OCI-LY1 (cell line): Measurements from ENCODE around the gene CEACAM16.
"Not testable (repeated sequence)": the region's sequence is repeated elsewhere in the genome, so short reads cannot be mapped to it uniquely, and the experiment has no call there.

ENCODE experiments used
- H2AFZ ChIP-seq: fragments of 200-600 bp; sonication (generic), shearing (Covaris generic); 2 replicates; pipeline ENCODE4 v1.6.0; 2014; ENCODE audit warnings: antibody characterized with exemption, mild to moderate bottlenecking, low read length
- H3F3A ChIP-seq: fragments of 200-600 bp; sonication (generic), shearing (Covaris generic); 2 replicates; pipeline ENCODE4 v1.6.0; 2014; ENCODE audit warnings: mild to moderate bottlenecking, antibody characterized with exemption, low read length, moderate library complexity; ENCODE audit not compliant: insufficient read depth
- H3K27ac ChIP-seq: fragments of 200-600 bp; sonication (generic); 2 replicates; pipeline ENCODE4 v1.5.1; 2014; ENCODE audit warnings: low read length, mixed run types, mild to moderate bottlenecking, low read depth; ENCODE audit not compliant: poor library complexity, severe bottlenecking
- H3K27me3 ChIP-seq: fragments of 200-600 bp; sonication (generic); 2 replicates; pipeline ENCODE4 v1.6.0; 2014; ENCODE audit warnings: antibody characterized with exemption, mild to moderate bottlenecking, low read length, moderate library complexity; ENCODE audit not compliant: insufficient read depth
- H3K36me3 ChIP-seq: fragments of 200-600 bp; sonication (generic); 2 replicates; pipeline ENCODE4 v1.6.1; 2014; ENCODE audit warnings: mild to moderate bottlenecking, antibody characterized with exemption, low read length, moderate library complexity, mixed read lengths; ENCODE audit not compliant: insufficient read depth
- H3K4me1 ChIP-seq: fragments of 200-600 bp; sonication (generic); 2 replicates; pipeline ENCODE4 v1.5.1; 2014; ENCODE audit warnings: mild to moderate bottlenecking, low read length, moderate library complexity; ENCODE audit not compliant: insufficient read depth, severe bottlenecking
- H3K4me2 ChIP-seq: fragments of 200-600 bp; sonication (generic), shearing (Covaris generic); 2 replicates; pipeline ENCODE4 v1.6.1; 2014; ENCODE audit warnings: low read length
- H3K4me3 ChIP-seq: fragments of 200-600 bp; sonication (generic); 2 replicates; pipeline ENCODE4 v1.5.1; 2014; ENCODE audit warnings: low read length, low read depth, mild to moderate bottlenecking, mixed read lengths; ENCODE audit not compliant: poor library complexity, severe bottlenecking
- H3K79me2 ChIP-seq: fragments of 200-600 bp; shearing (Covaris generic); 2 replicates; pipeline ENCODE4 v1.6.1; 2016; ENCODE audit warnings: mixed run types, low read length, mixed read lengths; ENCODE audit not compliant: insufficient read depth
- H3K9ac ChIP-seq: fragments of 200-600 bp; sonication (generic), shearing (Covaris generic); 2 replicates; pipeline ENCODE4 v1.6.1; 2014; ENCODE audit warnings: mild to moderate bottlenecking, low read length, mixed read lengths
- H3K9me2 ChIP-seq: fragments of 200-600 bp; sonication (generic), shearing (Covaris generic); 2 replicates; pipeline ENCODE4 v1.6.1; 2014; ENCODE audit warnings: low read depth, mild to moderate bottlenecking, low read length, mixed read lengths
- H3K9me3 ChIP-seq: fragments of 200-600 bp; shearing (Covaris generic); 2 replicates; pipeline ENCODE4 v1.6.1; 2014; ENCODE audit warnings: low read length, mixed read lengths
- H4K20me1 ChIP-seq: fragments of 200-600 bp; sonication (generic), shearing (Covaris generic); 2 replicates; pipeline ENCODE4 v1.6.0; 2016; ENCODE audit warnings: mild to moderate bottlenecking, low read length; ENCODE audit not compliant: insufficient read depth
- CTCF ChIP-seq: fragments of 200-600 bp; sonication (generic), shearing (Covaris generic); IDR thresholded peaks from 2 replicates; pipeline ENCODE4 v1.5.1; 2017; ENCODE audit warnings: mild to moderate bottlenecking, antibody characterized with exemption, low read length, moderate library complexity, mixed read lengths
- EZH2 ChIP-seq: fragments of 200-600 bp; sonication (generic), shearing (Covaris generic); IDR thresholded peaks from 2 replicates; pipeline ENCODE4 v1.8.0; 2017; ENCODE audit warnings: borderline replicate concordance, mixed run types, mild to moderate bottlenecking, antibody characterized with exemption, low read length, moderate library complexity, mixed read lengths

Gene CEACAM16

GRCh38 chr19:44708940-44709339 lies 10.0 kb downstream of the CEACAM16 start:
- no peak overlapping the region for H3K27ac ChIP-seq
- no peaks in the 10 kb centered on the region for H3K36me3 ChIP-seq
- no peak overlapping the region for H3K4me3 ChIP-seq
- H2AFZ ChIP-seq = no peak overlapping the region
- no peaks in the 10 kb centered on the region for H3K4me1 ChIP-seq
- no peaks in the 10 kb centered on the region for H3K9me3 ChIP-seq
- no peak overlapping the region for H3K4me2 ChIP-seq
- TF ChIP-seq EZH2 (no peak), CTCF (no peak)
- no peaks in the 10 kb centered on the region for H3K27me3 ChIP-seq
- H3K9ac ChIP-seq = no peak overlapping the region
- H3K9me2 ChIP-seq = no peaks in the 10 kb centered on the region
- no peaks in the 10 kb centered on the region for H3K79me2 ChIP-seq
- no peaks in the 10 kb centered on the region for H4K20me1 ChIP-seq
- H3F3A ChIP-seq = no peaks in the 10 kb centered on the region

- not testable (repeated sequence) for H3K27ac ChIP-seq, H3K4me1 ChIP-seq, H3K4me2 ChIP-seq
Measured at GRCh38 chr19:44709434-44710266, 10.7 kb downstream of the CEACAM16 start.

GRCh38 chr19:44710483-44710882 lies 11.5 kb downstream of the CEACAM16 start:
- H3K9ac ChIP-seq = no peak overlapping the region
- H3K4me1 ChIP-seq = no peaks in the 10 kb centered on the region
- H3K36me3 ChIP-seq = no peaks in the 10 kb centered on the region; the same call in 1 of the 2 replicates
- no peaks in the 10 kb centered on the region for H3F3A ChIP-seq
- no peak for TF ChIP-seq CTCF
- TF ChIP-seq EZH2 = no peak
- H3K27ac ChIP-seq = no peak overlapping the region
- no peaks in the 10 kb centered on the region for H3K9me2 ChIP-seq
- H3K4me3 ChIP-seq = no peak overlapping the region
- peaks cover 6% of the 10 kb centered on the region for H3K9me3 ChIP-seq
- H4K20me1 ChIP-seq = no peaks in the 10 kb centered on the region
- no peak overlapping the region for H3K4me2 ChIP-seq
- no peaks in the 10 kb centered on the region for H3K79me2 ChIP-seq
- H2AFZ ChIP-seq = no peak overlapping the region
- H3K27me3 ChIP-seq = peaks cover 6% of the 10 kb centered on the region; the same call in 1 of the 2 replicates

More at GRCh38 chr19:44709434-44710266, 10.7 kb downstream of the CEACAM16 start:
- not testable (repeated sequence) for H3K36me3 ChIP-seq, H3K9ac ChIP-seq, H3F3A ChIP-seq, H3K27me3 ChIP-seq, H3K79me2 ChIP-seq, H3K4me3 ChIP-seq, H3K9me2 ChIP-seq, H3K9me3 ChIP-seq, H2AFZ ChIP-seq, H4K20me1 ChIP-seq
